IPS-18c (cell line): ENCODE results near the gene MRPL34.

Source experiments
- H3K4me3 ChIP-seq: 2 replicates; pipeline ENCODE4 v1.7.0; 2013; ENCODE audit warnings: low read depth, mild to moderate bottlenecking, low read length, moderate library complexity; ENCODE audit not compliant: insufficient read depth
- H3K9me3 ChIP-seq: one replicate; pipeline ENCODE4 v1.6.1; 2013; ENCODE audit warnings: mild to moderate bottlenecking, low read length, moderate library complexity; ENCODE audit not compliant: control insufficient read depth, insufficient read depth

MRPL34 gene

GRCh38 chr19:17303167-17303939, 2.3 kb upstream of the MRPL34 start, which contains the start of gene ABHD8:
TSS of gene ABHD8 (minus strand) at chr19:17303425. CDS start at chr19:17301616, 1,809 bp downstream.
- H3K9me3 ChIP-seq: no peaks in the 10 kb centered on the region
- peak within 1 kb of the TSS; percentile 59 for H3K4me3 ChIP-seq

GRCh38 chr19:17303940-17304267, 1.8 kb upstream of the MRPL34 start:
- no peak overlapping the region for H3K4me3 ChIP-seq
- H3K9me3 ChIP-seq: no peaks in the 10 kb centered on the region

DNA sequence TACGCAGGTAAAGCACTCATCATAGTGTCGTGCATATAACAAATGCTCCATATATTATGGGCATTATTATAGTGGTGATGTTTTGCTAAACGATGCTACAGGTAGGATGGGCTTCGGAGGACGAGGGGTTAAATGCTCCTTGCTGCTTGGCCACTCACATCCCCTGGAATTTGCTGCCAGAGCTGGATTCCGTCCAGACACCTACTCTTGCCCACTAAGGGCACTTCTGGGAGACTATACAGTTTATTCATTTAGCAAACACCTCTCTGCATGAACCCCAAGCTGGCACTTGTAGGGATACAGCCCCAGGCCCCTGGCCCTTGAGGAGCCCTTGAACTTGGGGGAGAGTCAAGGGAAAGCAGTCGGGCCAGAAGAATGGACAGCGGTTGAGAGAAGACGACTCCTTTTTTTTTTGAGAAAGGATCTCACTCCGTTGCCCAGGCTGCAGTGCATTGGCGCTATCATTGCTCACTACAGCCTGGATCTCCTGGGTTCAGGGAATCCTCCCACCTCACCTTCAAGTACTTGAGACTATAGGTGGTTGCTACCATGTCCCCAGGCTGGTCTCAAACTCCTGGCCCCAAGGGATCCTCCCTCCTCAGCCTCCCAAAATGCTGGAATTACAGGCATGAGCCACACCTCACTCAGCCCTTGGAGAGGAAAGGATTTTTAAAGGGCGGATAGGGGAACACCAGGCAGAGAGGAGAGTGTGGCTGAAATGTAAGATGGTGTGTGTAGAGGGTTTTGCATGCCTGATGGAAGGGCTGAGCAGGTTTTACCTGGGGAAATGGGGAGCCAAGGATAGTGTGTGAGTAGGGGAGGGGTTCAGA, 1.1 kb upstream of the MRPL34 start:
- Histone ChIP-seq H3K9me3 (no peaks in the 10 kb centered on the region), H3K4me3 (peak overlapping the region; percentile 34; the same call in 1 of the 2 replicates)

- H3K4me3 ChIP-seq: peak overlapping the region; percentile 34; the same call in 1 of the 2 replicates
These were observed 506 bp upstream of the MRPL34 start for GRCh38 chr19:17305216-17305516.

GRCh38 chr19:17306285-17306714, 628 bp downstream of the MRPL34 start:
- peak overlapping the region; percentile 85 for H3K4me3 ChIP-seq
- H3K9me3 ChIP-seq: peaks cover 4% of the 10 kb centered on the region

More at GRCh38 chr19:17305216-17305516, 506 bp upstream of the MRPL34 start:
- H3K9me3 ChIP-seq: peaks cover 4% of the 10 kb centered on the region

GRCh38 chr19:17307876-17308377, 2.3 kb downstream of the MRPL34 start:
- H3K9me3 ChIP-seq: peaks cover 4% of the 10 kb centered on the region
- H3K4me3 ChIP-seq: no peak overlapping the region

- Histone ChIP-seq H3K9me3 (peaks cover 4% of the 10 kb centered on the region), H3K4me3 (peak within 1 kb of the TSS; percentile 84)
These were observed 3.7 kb downstream of the MRPL34 start, which contains the start of gene DDA1 for GRCh38 chr19:17309198-17309964. TSS of gene DDA1 (plus strand) at chr19:17309563. CDS start at chr19:17309655, 92 bp downstream.

- Histone ChIP-seq H3K4me3 (peak overlapping the region; percentile 84), H3K9me3 (peaks cover 4% of the 10 kb centered on the region)
These were observed 4.3 kb downstream of the MRPL34 start for GRCh38 chr19:17309965-17310461.

DNA sequence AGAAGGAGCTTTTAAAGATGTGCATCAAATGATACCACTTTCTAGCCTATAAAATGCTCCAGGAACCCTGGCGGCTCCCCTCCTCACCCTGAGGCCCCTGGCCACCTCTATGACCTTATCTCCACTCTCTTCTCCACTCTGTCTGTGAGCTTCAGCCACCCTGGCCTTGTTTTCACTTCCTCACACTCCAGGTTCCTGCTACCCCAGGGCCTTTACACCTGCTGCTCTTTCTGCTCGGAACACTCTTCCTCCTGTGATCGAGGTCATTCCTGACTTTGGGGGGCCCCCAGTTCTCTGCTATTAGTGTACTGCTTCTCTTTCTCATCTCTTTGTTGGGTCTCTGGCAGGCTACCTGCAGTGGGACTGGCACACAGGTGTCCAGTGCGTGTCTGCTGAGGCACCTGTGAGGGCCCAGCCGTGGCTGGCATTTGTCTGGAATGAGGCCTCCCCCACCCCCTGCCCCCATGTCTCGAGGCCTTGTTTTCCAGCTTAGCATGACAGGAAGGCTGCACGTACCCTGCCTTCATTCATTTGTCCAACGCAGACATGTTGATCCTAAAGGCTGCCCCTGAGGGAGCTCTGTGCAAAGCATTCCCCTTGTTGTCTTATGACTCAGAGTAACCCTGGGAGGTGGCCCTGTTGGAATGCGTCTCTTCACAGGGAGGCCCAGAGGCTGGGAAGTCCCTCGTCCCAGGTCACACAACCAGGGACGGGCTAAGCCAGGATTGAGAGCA, 6.0 kb downstream of the MRPL34 start:
- Histone ChIP-seq H3K9me3 (peaks cover 4% of the 10 kb centered on the region), H3K4me3 (no peak overlapping the region)

GRCh38 chr19:17312189-17313113, 6.8 kb downstream of the MRPL34 start:
- no peak overlapping the region for H3K4me3 ChIP-seq
- H3K9me3 ChIP-seq: peaks cover 4% of the 10 kb centered on the region

DNA sequence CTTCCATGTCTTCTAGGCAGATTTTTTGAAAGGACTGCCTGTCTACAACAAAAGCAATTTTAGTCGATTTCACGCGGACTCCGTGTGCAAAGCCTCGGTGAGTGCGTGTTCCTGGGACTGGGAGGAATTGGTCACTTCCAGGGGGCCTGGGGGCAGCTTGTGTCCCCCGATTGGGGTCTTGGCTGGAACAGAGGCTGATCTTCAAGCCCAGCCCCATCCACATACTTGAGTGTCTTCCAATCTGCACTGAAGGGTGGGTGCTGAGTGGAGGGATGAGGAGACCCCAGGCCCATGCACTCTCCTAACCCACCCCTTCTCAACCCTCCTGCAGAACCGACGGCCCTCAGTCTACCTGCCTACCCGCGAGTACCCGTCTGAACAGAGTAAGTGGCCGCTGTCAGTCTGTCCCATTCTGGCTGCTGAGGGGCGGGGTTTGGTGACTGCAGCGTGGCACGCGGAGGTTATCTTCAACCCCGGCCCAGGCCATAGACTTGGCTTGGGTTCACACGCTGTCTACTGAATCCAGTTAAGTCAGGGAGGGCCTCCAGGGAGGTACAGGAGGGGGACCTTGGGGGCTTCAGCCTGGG, 8.4 kb downstream of the MRPL34 start:
- peaks cover 4% of the 10 kb centered on the region for H3K9me3 ChIP-seq

GRCh38 chr19:17318966-17319365, 13.3 kb downstream of the MRPL34 start:
- H3K4me3 ChIP-seq: no peak overlapping the region

More for the DNA sequence above, 8.4 kb downstream of the MRPL34 start:
- H3K4me3 ChIP-seq: no peak overlapping the region

DNA sequence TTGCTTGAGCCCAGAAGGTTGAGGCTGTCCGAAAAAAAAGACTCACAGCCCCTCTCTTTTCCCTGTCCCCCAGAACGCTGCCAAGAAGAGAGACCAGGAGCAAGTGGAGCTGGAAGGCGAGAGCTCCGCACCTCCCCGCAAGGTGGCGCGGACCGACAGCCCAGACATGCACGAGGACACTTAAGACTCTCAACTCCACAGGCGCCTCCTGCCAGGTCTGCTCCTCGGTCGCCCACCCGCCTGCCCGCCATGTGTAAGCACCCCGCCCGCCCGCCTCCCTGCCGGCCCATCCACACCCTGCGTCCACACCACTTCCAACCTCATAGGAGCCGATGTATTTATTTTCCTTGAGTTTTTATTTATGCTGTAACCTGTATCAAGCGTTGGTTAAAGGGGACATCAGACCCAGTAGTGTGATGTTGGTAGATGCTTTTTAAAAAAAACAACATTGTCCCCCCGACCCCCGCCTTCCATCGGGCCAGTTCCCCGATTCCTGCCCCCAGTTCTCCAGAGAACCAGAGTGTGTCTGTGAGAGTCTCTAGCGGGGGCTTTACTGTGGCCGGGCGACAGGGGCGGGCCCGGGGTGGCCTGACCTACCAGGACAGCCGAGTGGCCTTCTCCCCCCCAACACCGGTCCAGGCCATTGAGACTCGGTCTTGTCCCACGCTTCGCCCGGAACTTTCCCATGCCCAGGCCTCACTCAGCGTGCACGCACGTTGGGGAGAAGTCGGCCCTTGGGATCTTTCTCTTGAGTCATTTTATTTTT, 14.0 kb downstream of the MRPL34 start:
- Histone ChIP-seq H3K4me3 (no peak overlapping the region), H3K9me3 (no peaks in the 10 kb centered on the region)

More at GRCh38 chr19:17318966-17319365, 13.3 kb downstream of the MRPL34 start:
- H3K9me3 ChIP-seq: no peaks in the 10 kb centered on the region

DNA sequence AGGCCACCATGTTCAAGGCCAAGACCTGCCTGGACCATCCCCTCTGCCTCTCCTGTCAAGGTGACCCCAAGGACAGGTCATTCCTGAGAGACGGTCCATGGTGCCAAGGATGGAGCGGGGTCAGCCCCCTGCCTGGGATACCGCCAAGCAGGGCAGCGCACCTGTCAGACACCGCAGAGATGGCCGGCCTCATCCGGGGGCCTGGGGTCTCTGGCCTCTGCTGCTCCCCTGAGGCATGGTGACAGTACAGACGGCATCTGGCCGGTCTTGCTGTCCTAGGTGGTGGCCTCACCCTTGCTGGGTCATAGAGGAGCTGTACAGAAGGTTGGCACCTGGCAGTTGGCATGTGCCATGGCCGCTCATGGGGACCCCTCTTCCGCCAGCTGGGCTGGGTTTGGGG, 14.8 kb downstream of the MRPL34 start:
- H3K4me3 ChIP-seq: no peak overlapping the region
- H3K9me3 ChIP-seq: no peaks in the 10 kb centered on the region
